Skin epidermis (tissue), 12 donors: ENCODE results near the gene BLOC1S4.
A peak's percentile ranks its signal among the peaks of the same experiment; 100 is the strongest.

ENCODE experiments used
- H3K27ac ChIP-seq, 21 experiments: fragments of 200-600 bp; sonication (generic) in 11 of 21; one replicate each; pipeline ENCODE4 v1.5.0; 2020; ENCODE audit warnings: mild to moderate bottlenecking in 3 of 21, inconsistent platforms in 2 of 21, moderate library complexity in 2 of 21
- H3K4me3 ChIP-seq, 7 experiments: fragments of 200-600 bp; sonication (generic) in 2 of 7; one replicate each; pipeline ENCODE4 v1.5.0; 2020; ENCODE audit warnings: inconsistent platforms in 2 of 7, mild to moderate bottlenecking in 2 of 7, moderate library complexity in 1 of 7

BLOC1S4 gene

GRCh38 chr4:6688879-6689505 is 27.0 kb upstream of the BLOC1S4 start:
- Histone ChIP-seq H3K27ac (peak overlapping the region in 19 of 21 experiments; percentile 14 to 90 (median 71)), H3K4me3 (peak overlapping the region in 4 of 7 experiments; percentile 3 to 27 (median 16))

DNA sequence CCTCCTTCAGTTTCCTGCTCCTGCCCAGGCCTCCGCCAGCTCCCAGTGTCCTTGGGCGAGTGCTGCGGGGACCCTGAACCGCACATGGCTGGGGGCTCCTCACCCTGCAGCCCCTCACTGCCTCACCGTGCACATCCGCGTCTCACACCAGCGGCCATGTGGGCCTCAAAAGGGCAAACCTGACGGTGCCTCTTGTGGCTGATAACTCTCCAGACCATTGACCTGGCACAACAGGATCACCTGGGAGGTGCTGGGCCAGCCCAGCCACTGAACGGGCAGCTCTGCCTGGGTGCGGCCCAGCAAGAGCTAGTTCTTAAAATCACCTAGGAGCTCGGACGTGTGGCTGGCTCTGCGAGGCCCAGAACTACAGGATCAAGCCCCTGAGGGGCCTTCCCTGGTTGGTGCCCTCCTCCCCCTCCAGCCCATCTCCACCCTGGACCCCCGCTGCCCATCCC is 26.4 kb upstream of the BLOC1S4 start:
- H3K27ac ChIP-seq: peak overlapping the region in 19 of 21 experiments; percentile 14 to 90 (median 71)
- peak overlapping the region in 5 of 7 experiments; percentile 3 to 27 (median 14) for H3K4me3 ChIP-seq

DNA sequence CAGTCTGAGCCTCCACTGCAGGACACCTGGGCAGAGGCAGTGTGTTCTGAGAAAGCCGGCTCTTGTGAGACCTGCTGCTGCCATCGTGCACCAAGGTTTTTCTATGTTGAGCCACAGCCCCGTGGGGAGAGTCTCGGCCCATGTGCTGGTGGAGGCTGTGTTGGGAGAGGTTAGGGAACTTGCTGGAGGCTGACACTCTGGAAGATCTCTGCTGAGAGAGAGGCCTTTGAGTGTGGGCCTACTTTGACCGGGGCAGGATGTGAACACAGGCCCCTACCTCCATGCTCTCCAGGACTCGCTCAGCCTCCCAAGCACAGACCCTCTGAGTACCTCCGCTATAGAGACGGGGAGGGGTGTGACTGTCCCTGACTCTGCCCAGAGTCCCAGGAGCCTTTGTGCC is 23.6 kb upstream of the BLOC1S4 start:
- Histone ChIP-seq H3K4me3 (no peak overlapping the region), H3K27ac (peak overlapping the region in 17 of 21 experiments; percentile 10 to 94 (median 57))

DNA sequence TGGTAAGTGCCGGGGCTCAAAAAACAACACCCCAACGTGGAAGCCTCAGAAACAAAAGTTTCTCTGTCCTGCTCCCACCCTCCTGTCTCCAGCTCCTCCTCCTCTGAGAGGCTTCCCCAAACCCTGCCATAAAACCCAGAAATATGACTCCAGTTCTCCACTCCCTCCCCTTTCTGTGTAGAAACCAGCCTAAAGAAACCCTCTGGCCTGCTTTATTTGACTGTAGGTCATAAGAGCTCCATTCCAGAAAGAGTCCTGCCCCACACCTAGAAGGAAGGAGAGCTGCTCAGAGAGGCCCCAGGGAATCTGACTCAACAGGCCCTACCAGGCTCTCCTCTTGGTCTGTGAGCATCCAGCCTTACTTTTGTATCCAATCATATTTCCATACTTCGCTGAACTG is 23.2 kb upstream of the BLOC1S4 start:
- H3K4me3 ChIP-seq: no peak overlapping the region
- peak overlapping the region in 17 of 21 experiments; percentile 10 to 94 (median 57) for H3K27ac ChIP-seq

- Histone ChIP-seq H3K4me3 (peak within 1 kb of the TSS in 1 of 7 experiments; percentile 23), H3K27ac (peak within 1 kb of the TSS in 18 of 21 experiments; percentile 10 to 94 (median 62))
Measured at GRCh38 chr4:6693231-6694176, 22.5 kb upstream of the BLOC1S4 start, which contains the start of gene S100P. Gene S100P (plus strand): TSS chr4:6693878. CDS start chr4:6693933, 55 bp downstream.

GRCh38 chr4:6694177-6694901 is 21.6 kb upstream of the BLOC1S4 start:
- H3K27ac ChIP-seq: peak overlapping the region in 17 of 21 experiments; percentile 18 to 94 (median 59)

DNA sequence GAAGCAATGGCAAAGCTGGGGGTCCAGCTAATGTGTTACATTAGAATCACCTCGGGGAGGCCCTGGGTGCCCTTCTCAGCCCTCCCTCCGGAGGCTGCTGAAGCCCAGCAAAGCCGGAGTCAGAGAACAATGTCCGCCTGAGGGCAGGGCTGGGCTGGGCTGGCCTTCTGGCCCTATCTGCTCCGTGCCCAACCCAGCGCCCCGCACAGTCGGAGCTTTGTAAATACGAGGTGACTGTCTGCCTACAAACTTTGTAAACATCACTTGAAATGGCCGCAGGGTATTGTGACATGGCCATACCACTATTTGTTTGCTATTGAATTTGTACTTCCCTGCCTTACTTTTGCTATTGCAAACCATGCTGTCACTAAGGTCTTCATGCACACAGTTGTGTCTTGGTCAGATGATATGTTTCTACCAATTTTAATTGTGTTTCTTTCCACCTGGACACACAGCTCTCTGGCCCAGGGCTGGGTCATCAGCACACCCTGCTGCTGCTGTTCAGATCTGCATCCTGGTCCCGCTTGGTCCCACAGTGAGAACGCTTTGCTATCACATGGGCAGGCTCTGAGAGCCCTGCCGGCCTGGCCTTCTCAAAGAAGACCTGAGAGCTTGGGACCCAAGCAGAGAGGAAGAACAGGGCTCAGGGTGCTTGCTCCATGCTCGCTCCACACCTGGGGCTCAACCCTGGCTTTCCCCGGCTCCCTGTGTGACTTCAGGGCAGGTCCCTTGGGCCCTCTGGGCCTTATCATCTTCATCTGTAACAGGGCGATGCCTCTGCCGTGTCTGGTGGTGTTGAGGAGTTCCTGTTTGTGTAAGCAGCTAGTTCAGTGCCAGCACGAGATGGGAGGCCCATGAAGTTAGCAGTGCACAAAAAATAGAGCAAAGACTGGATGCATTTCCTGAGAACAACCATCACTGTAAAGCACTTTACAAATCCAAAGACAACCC is 20.0 kb upstream of the BLOC1S4 start:
- peak overlapping the region in 1 of 7 experiments; percentile 6 for H3K4me3 ChIP-seq
- peak overlapping the region in 20 of 21 experiments; percentile 50 to 94 (median 74) for H3K27ac ChIP-seq

More at GRCh38 chr4:6694177-6694901, 21.6 kb upstream of the BLOC1S4 start:
- peak overlapping the region in 1 of 7 experiments; percentile 23 for H3K4me3 ChIP-seq

- Histone ChIP-seq H3K27ac (peak overlapping the region in 20 of 21 experiments; percentile 17 to 94 (median 74)), H3K4me3 (no peak overlapping the region)
Measured at GRCh38 chr4:6696611-6697010, 19.4 kb upstream of the BLOC1S4 start.

GRCh38 chr4:6697131-6697530 is 18.8 kb upstream of the BLOC1S4 start:
- Histone ChIP-seq H3K27ac (peak overlapping the region in 20 of 21 experiments; percentile 17 to 94 (median 74)), H3K4me3 (no peak overlapping the region)

DNA sequence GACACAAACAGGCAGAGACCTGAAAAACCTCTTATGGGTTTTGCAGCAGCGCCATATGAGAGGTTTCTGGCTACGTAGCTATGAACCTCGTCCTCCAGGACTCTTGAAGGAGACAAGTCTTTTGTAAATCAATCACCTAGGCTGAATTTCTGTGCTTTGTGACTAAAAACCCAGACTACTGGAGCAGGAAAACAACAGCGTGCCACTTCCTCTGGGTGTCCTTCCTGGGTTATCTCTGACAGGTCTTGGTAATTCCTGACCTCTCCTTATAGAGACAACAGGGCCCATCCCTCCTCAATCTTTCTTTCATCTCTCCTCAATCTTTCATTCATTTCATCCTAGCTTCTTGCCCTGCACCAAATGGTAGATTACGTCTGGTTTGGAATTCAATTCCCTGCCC is 16.6 kb upstream of the BLOC1S4 start:
- no peak overlapping the region for H3K4me3 ChIP-seq
- H3K27ac ChIP-seq: peak overlapping the region in 2 of 21 experiments; percentile 63 to 78

- no peak overlapping the region for H3K4me3 ChIP-seq
- H3K27ac ChIP-seq: peak overlapping the region in 2 of 21 experiments; percentile 63 to 78
Measured at GRCh38 chr4:6699903-6700302, 16.1 kb upstream of the BLOC1S4 start.

- Histone ChIP-seq H3K27ac (no peak overlapping the region), H3K4me3 (no peak overlapping the region)
Measured at GRCh38 chr4:6701371-6701770, 14.6 kb upstream of the BLOC1S4 start.

DNA sequence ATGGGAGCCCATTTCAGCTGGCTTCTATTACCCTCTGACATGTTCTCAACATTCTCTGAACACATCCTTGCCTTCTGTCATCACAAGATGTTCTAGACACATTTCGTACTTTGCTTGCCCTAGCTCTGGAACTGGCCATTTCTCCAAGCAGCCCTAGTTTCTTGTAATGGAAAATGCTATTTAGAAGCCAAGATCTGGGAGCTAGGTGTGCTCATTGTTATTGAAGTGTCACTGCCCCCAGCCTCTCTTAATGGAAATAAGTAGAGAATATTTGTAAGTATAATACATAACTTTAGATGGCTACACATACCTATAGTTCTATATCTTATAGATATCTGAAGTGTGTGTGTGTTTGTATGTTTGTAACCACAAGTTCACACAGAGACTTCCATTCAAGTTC is 13.2 kb upstream of the BLOC1S4 start:
- H3K4me3 ChIP-seq: no peak overlapping the region
- H3K27ac ChIP-seq: no peak overlapping the region

GRCh38 chr4:6703786-6704185 is 12.2 kb upstream of the BLOC1S4 start:
- no peak overlapping the region for H3K4me3 ChIP-seq
- H3K27ac ChIP-seq: no peak overlapping the region

GRCh38 chr4:6705646-6706045 is 10.3 kb upstream of the BLOC1S4 start:
- Histone ChIP-seq H3K27ac (no peak overlapping the region), H3K4me3 (no peak overlapping the region)

- Histone ChIP-seq H3K4me3 (no peak overlapping the region), H3K27ac (no peak overlapping the region)
Measured at GRCh38 chr4:6706173-6706572, 9.8 kb upstream of the BLOC1S4 start.

DNA sequence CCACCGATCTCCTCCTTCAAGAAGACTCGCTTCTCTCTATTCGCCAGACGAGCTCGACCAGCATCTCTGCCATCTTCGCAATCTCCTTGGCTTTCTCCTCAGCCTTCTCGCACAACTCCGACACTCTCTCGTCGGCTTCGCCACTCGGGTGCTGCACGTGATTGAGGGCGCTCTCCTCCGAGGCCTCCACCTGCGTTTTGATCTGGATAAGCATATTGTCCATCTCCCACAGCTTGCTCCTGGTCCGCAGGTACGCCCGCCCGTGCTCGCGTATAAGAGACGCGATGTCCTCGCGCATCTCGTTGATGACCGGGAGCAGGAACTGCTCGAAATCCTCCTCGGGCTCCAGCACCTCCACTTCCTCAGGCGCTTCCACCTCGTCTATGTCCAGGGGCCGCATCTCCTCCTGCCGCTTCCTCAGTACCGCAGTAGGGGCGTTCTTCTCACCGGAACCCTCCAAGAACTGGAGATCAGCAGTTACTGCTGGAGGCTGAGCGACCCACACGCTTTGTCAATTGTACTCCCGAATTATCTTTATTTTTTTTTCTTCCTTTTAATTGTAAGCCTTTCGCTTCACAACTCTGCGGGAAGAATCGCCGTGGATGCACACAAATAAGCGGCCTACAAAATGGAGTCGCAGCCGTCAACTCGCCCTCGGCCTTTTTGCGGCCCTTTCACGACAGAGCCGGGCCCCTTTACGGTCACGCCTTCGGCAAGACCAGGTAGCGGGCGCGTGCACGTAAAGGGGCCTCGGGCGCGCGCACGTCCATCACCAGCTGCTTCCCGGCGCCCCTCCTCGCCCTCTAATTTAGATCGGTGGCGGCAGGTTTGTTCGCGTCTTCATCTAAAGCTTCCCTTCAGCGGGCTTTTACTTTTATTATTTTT is 6.5 kb upstream of the BLOC1S4 start, which contains the start of gene MRFAP1L1:
Gene MRFAP1L1, minus strand, starts transcription at position 636 of the 885 bp plus-strand sequence. Its CDS starts 236 bp downstream, at position 400.
- Histone ChIP-seq H3K4me3 (peak within 1 kb of the TSS; percentile 57 to 85 (median 68)), H3K27ac (peak within 1 kb of the TSS in 20 of 21 experiments; percentile 26 to 92 (median 80))
